GM12878 (cell line): ENCODE results near the gene RNF43. TPM values are rescaled to one million over a fixed set of nuclear protein-coding genes. Genes with fewer than 3 reads are reported as not detected.
A peak's percentile ranks its signal among the peaks of the same experiment; 100 is the strongest.

Experiments used
- ATAC-seq: fragments of 200-7000 bp; cut with Tn5 transposase; 3 replicates; pipeline ENCODE4 v1.9.1; 2020; ENCODE audit warnings: mild to moderate bottlenecking, moderate library complexity
- BruUV-seq: library from RNA; stranded (reverse); fragments of 400-500 nt; replicated peaks from 2 replicates; lab custom pipeline; 2021; lab: Mats Ljungman, UMichigan
- CTCF ChIA-PET: fragments of 300-600 bp; sonication (Branson Sonifier 250); formaldehyde crosslinking; extraction: SDS; loops from one replicate; lab custom pipeline; 2021; ENCODE audit warnings: inconsistent platforms; lab: Yijun Ruan, JAX
- POLR2A ChIA-PET: fragments of 350-600 bp; formaldehyde crosslinking; extraction: SDS; loops from one replicate; lab custom pipeline; 2021; ENCODE audit warnings: inconsistent platforms; lab: Charles Lee
- RAD21 ChIA-PET: fragments of 300-600 bp; sonication (Branson Sonifier 250); formaldehyde crosslinking; loops from one replicate; lab custom pipeline; 2023; ENCODE audit warnings: antibody characterized with exemption; ENCODE audit not compliant: unreplicated experiment; lab: Charles Lee
- SMC1A ChIA-PET: fragments of 300-600 bp; sonication (Branson Sonifier 250); formaldehyde crosslinking; loops from one replicate; lab custom pipeline; 2023; ENCODE audit not compliant: unreplicated experiment, uncharacterized antibody; lab: Charles Lee
- DNase-seq: peaks from one replicate; pipeline ENCODE4 v3.0.0-alpha.2; 2011; ENCODE audit warnings: low read depth, low spot score
- FAIRE-seq: peaks from 3 replicates; lab custom pipeline; 2011; peaks lifted over from hg19 to GRCh38; lab: Jason Lieb, UNC
- H2AFZ ChIP-seq: 2 replicates; pipeline ENCODE4 v1.6.0; 2011; ENCODE audit warnings: low read depth, low read length, control low read depth; ENCODE audit not compliant: control insufficient read depth
- H3K27ac ChIP-seq: 2 replicates; pipeline ENCODE4 v1.5.1; 2011; ENCODE audit warnings: control low read depth; ENCODE audit not compliant: control insufficient read depth, insufficient read depth
- H3K27me3 ChIP-seq, 2 experiments: replicated peaks in 1 of 2; 2 replicates each; pipeline versions ENCODE4 v1.6.0 to v1.6.1; 2011; ENCODE audit warnings: low read length in 1 of 2; ENCODE audit not compliant: control insufficient read depth in 2 of 2, insufficient read depth in 2 of 2
- H3K36me3 ChIP-seq, 2 experiments: 2 replicates each; pipeline ENCODE4 v1.5.1; 2011; ENCODE audit warnings: low read length in 1 of 2; ENCODE audit not compliant: control insufficient read depth in 2 of 2, insufficient read depth in 2 of 2
- H3K4me1 ChIP-seq: 2 replicates; pipeline ENCODE4 v1.6.1; 2011; ENCODE audit warnings: mild to moderate bottlenecking, low read length, moderate library complexity, mixed read lengths; ENCODE audit not compliant: control insufficient read depth, insufficient read depth
- H3K4me2 ChIP-seq: 2 replicates; pipeline ENCODE4 v1.6.0; 2011; ENCODE audit warnings: control low read depth; ENCODE audit not compliant: control insufficient read depth, insufficient read depth
- H3K4me3 ChIP-seq: fragments of 200-600 bp; sonication (generic); 2 replicates; pipeline ENCODE4 v1.5.1; 2016
- H3K79me2 ChIP-seq: 2 replicates; pipeline ENCODE4 v1.6.0; 2011; ENCODE audit warnings: low read length; ENCODE audit not compliant: control insufficient read depth, insufficient read depth
- H3K9ac ChIP-seq: 2 replicates; pipeline ENCODE4 v1.8.0; 2011; ENCODE audit warnings: low read length, control low read depth, mixed read lengths; ENCODE audit not compliant: control insufficient read depth, insufficient read depth
- H3K9me3 ChIP-seq: replicated peaks from 3 replicates; pipeline ENCODE4 v1.5.1; 2011; ENCODE audit warnings: mild to moderate bottlenecking, low read length; ENCODE audit not compliant: control insufficient read depth, insufficient read depth
- H4K20me1 ChIP-seq: 2 replicates; pipeline ENCODE4 v1.6.0; 2011; ENCODE audit not compliant: control insufficient read depth, insufficient read depth
- CEBPB ChIP-seq, 2 experiments: fragments of 150-350 bp in 1 of 2; IDR thresholded peaks; 2 replicates each; pipeline ENCODE4 v1.6.1; 2012 to 2014; ENCODE audit warnings: low read depth in 2 of 2, low read length in 2 of 2, borderline replicate concordance in 1 of 2, inconsistent platforms in 1 of 2
- EP300 ChIP-seq, 2 experiments: fragments of 150-350 bp in 1 of 2; IDR thresholded peaks; 2 replicates each; pipeline ENCODE4 v1.6.1; 2011 to 2012; ENCODE audit warnings: low read depth in 2 of 2, low read length in 2 of 2, borderline replicate concordance in 1 of 2, improper control_type of control experiment in 1 of 2, inconsistent platforms in 1 of 2; ENCODE audit not compliant: control insufficient read depth in 1 of 2
- HDAC6 ChIP-seq: fragments of 200-600 bp; sonication (generic); IDR thresholded peaks from one replicate; pipeline ENCODE4 v1.8.0; 2017; ENCODE audit warnings: antibody characterized with exemption; ENCODE audit not compliant: unreplicated experiment
- KAT2A ChIP-seq: conservative IDR thresholded peaks from 2 replicates; pipeline ENCODE4 v1.6.1; 2011; ENCODE audit warnings: low read depth, low read length; ENCODE audit not compliant: control insufficient read depth
- NKRF ChIP-seq: fragments of 450-650 bp; conservative IDR thresholded peaks from 2 replicates; pipeline ENCODE4 v1.6.1; 2017; ENCODE audit warnings: mild to moderate bottlenecking, moderate library complexity
- YBX1 ChIP-seq: fragments of 450-650 bp; IDR thresholded peaks from 2 replicates; pipeline ENCODE4 v1.6.1; 2016; ENCODE audit warnings: antibody characterized with exemption
- ZNF24 ChIP-seq: fragments of 450-650 bp; IDR thresholded peaks from 2 replicates; pipeline ENCODE4 v1.6.1; 2017; ENCODE audit warnings: antibody characterized with exemption, mild to moderate bottlenecking
- ZSCAN29 ChIP-seq: fragments of 450-650 bp; IDR thresholded peaks from 2 replicates; pipeline ENCODE4 v1.6.1; 2017; ENCODE audit warnings: mild to moderate bottlenecking, moderate library complexity
- WGBS: methylation state at CpG from one replicate; pipeline ENCODE4 v1.1.6; 2016; ENCODE audit warnings: low lambda C conversion rate; ENCODE audit not compliant: insufficient replicate concordance, insufficient coverage; ENCODE audit errors: missing lambda C conversion rate; 5-methylcytosine and 5-hydroxymethylcytosine counted together
- in situ Hi-C: fragments of 300-500 bp; cut with MboI; formaldehyde crosslinking; loops from 9 replicates; pipeline ENCODE4 v1.14.3; 2018; ENCODE audit warnings: mixed read lengths
- intact Hi-C: fragments of 100-400 bp; cut with micrococcal nuclease; formaldehyde crosslinking; loops from one replicate; pipeline ENCODE4 v1.14.2; 2022; ENCODE audit not compliant: unreplicated experiment
- polyA plus RNA-seq, 11 experiments: library from polyadenylated mRNA; depleted of rRNA in 4 of 11; unstranded in 6 of 11; stranded (reverse) in 5 of 11; fragments of >200 nt; fragmentation: Nextera tagmentation in 4 of 11; fragmentation: Illumina TruSeq in 1 of 11; extraction: Ambion mirVana in 4 of 11; extraction: Trizol in 1 of 11; gene quantifications; 1 replicate in 1 of 11; 2 replicates in 10 of 11; pipeline versions ENCODE4 v1.2.1 to v1.2.3, GENCODE V29; 2011 to 2016; ENCODE audit warnings: inconsistent platforms in 2 of 11, missing spikeins in 2 of 11, low read depth in 1 of 11
- total RNA-seq, 4 experiments: library from RNA; depleted of rRNA in 3 of 4; stranded (reverse); fragments of >200 nt in 3 of 4; fragmentation: Illumina TruSeq in 1 of 4; extraction: Trizol in 1 of 4; gene quantifications; 2 replicates each; pipeline versions ENCODE4 v1.2.1 to v1.2.3, GENCODE V29; 2013 to 2021

Gene RNF43
- total and polyA plus RNA-seq, 10 of the 15 experiments (the other 5 are each of a cell fraction or from before 2014, with no cell fraction given) = 1.2 to 16.7 (median 5.5) TPM

- FAIRE-seq (no peak), ATAC-seq (peak; percentile 11; the same call in 2 of the 3 replicates), DNase-seq (no peak)
- Histone ChIP-seq H3K9ac (peak overlapping the region; percentile 12; the same call in 1 of the 2 replicates), H3K36me3 (no peaks in the 10 kb centered on the region), H3K4me1 (no peaks in the 10 kb centered on the region), H3K27me3 (no peaks in the 10 kb centered on the region; a peak in 1 of 4 replicates), H3K4me3 (peak overlapping the region; percentile 57), H4K20me1 (no peaks in the 10 kb centered on the region), H3K4me2 (peak overlapping the region; percentile 55; the same call in 1 of the 2 replicates), H3K27ac (peak overlapping the region; percentile 48), H2AFZ (no peak overlapping the region), H3K79me2 (peaks cover 78% of the 10 kb centered on the region), H3K9me3 (no peaks in the 10 kb centered on the region)
- POLR2A ChIA-PET = interaction anchor here (0.6 to 1.8 kb wide), 7 partner anchors 28 to 79 kb away, joined by 3 to 11 read pairs (median 3); no protein-coding TSS in a partner anchor
- RAD21 ChIA-PET = interaction anchor here (0.6 to 2.8 kb wide), 11 partner anchors 8 to 797 kb away, joined by 3 to 17 read pairs (median 4); no protein-coding TSS in a partner anchor
- 0% methylated on average over 1 of the region's 1 CpG for WGBS
- SMC1A ChIA-PET = interaction anchor here (1.0 to 8.1 kb wide), 10 partner anchors 9 to 84 kb away, joined by 3 to 91 read pairs (median 4); partner anchors contain the start of gene SUPT4H1
- TF ChIP-seq ZSCAN29 (no peak), YBX1 (no peak), KAT2A (no peak), HDAC6 (no peak), EP300 (IDR thresholded peaks at IDR 0.05; ENCODE audit: borderline replicate concordance in 1 of 2, control insufficient read depth in 1 of 2, low read depth in 2 of 2, low read length in 2 of 2) (no peak), ZNF24 (no peak), NKRF (no peak), CEBPB (IDR thresholded peaks at IDR 0.05; ENCODE audit: borderline replicate concordance in 1 of 2, low read depth in 2 of 2, low read length in 2 of 2) (no peak)
- intact Hi-C loops = no loop called here
- in situ Hi-C loops = no loop called here
- no TSS peak for BruUV-seq
- CTCF ChIA-PET = interaction anchor here (1.0 to 2.3 kb wide), 4 partner anchors 29 to 107 kb away, joined by 3 to 7 read pairs (median 6); no protein-coding TSS in a partner anchor
These were observed 5.9 kb downstream of the RNF43 start for GRCh38 chr17:58411408-58411894.
